ENCODE results near the gene PTGES. TPM values are rescaled to one million over a fixed set of nuclear protein-coding genes. Genes with fewer than 3 reads are reported as not detected.

The PTGES gene
- total and polyA plus RNA-seq, 2 experiments from 2014 or later = 2.8 to 3.6 TPM

GRCh38 chr9:129751841-129752801 lies 721 bp downstream of the PTGES start:
- Mint-ChIP-seq H3K4me1 (peaks cover 17% of the 10 kb centered on the region), H3K36me3 (ENCODE audit: low read depth) (no peaks in the 10 kb centered on the region), H3K9me3 (no peaks in the 10 kb centered on the region), H3K27ac (no peak overlapping the region), H3K4me3 (peak overlapping the region; percentile 52; the same call in 2 of the 3 replicates), H3K27me3 (ENCODE audit: insufficient read depth, low read depth, poor library complexity) (peaks cover 9% of the 10 kb centered on the region)
- H3K4me1 ChIP-seq (ENCODE audit: insufficient read depth) = peaks cover 9% of the 10 kb centered on the region
- TF ChIP-seq EZH2 (IDR thresholded peaks at IDR 0.05; ENCODE audit: low read depth, unreplicated experiment) (no peak), JUNB (IDR thresholded peaks at IDR 0.05; ENCODE audit: unreplicated experiment) (no peak), NANOG (IDR thresholded peaks at IDR 0.05; ENCODE audit: borderline replicate concordance) (no peak), ZNF114 (CRISPR knock-in tag; IDR thresholded peaks at IDR 0.05) (no peak), REST (IDR thresholded peaks at IDR 0.05; ENCODE audit: unreplicated experiment) (no peak), CREB1 (CRISPR knock-in tag; IDR thresholded peaks at IDR 0.05; ENCODE audit: low read depth) (no peak), CTCF (conservative IDR thresholded peaks at IDR 0.05; ENCODE audit: low read depth in 2 of 2) (no peak), EZH2phosphoT487 (IDR thresholded peaks at IDR 0.05; ENCODE audit: unreplicated experiment) (no peak), STAT1 (IDR thresholded peaks at IDR 0.05; ENCODE audit: unreplicated experiment) (no peak), ZNF462 (CRISPR knock-in tag; IDR thresholded peaks at IDR 0.05) (no peak), ETS1 (IDR thresholded peaks at IDR 0.05) (no peak), POLR2AphosphoS5 (IDR thresholded peaks at IDR 0.05; ENCODE audit: low read depth) (no peak), ZNF331 (CRISPR knock-in tag; IDR thresholded peaks at IDR 0.05; ENCODE audit: low read depth) (no peak)
- DNase-seq (ENCODE audit: low spot score) = no peak
- peak; percentile 9; the same call in 2 of the 3 replicates for ATAC-seq
- H3K79me2 ChIP-seq (replicated peaks; ENCODE audit: insufficient read depth) = no peaks in the 10 kb centered on the region
- 0 out of 2 replicates have a peak, but pooled peaks cover 4% of the 10 kb centered on the region for H3F3A ChIP-seq (replicated peaks; ENCODE audit: low read depth)
- no peak overlapping the region for H3K27ac ChIP-seq (ENCODE audit: low read depth)
- peak overlapping the region; percentile 95 for H2AFZ ChIP-seq
- H3K4me2 ChIP-seq = peak overlapping the region; percentile 51; the same call in 1 of the 2 replicates
- H3K9me2 ChIP-seq (ENCODE audit: insufficient read depth) = no peaks in the 10 kb centered on the region
- no peaks in the 10 kb centered on the region for H4K20me1 ChIP-seq (replicated peaks; ENCODE audit: insufficient read depth)
- H3K4me3 ChIP-seq = peak overlapping the region; percentile 26; the same call in 1 of the 2 replicates
- no peaks in the 10 kb centered on the region for H3K36me3 ChIP-seq (ENCODE audit: insufficient read depth)
- H3K27me3 ChIP-seq (ENCODE audit: insufficient read depth) = no peaks in the 10 kb centered on the region

Measured in GM23338 (cell line).